H9 (cell line): ENCODE results near the gene TMEM252. TPM values are rescaled to one million over a fixed set of nuclear protein-coding genes. Genes with fewer than 3 reads are reported as not detected.

Experiments
- DNase-seq: peaks from one replicate; pipeline ENCODE4 v3.0.0-alpha.2; 2017
- H2AFZ ChIP-seq: one replicate; pipeline ENCODE4 v1.6.1; 2013; ENCODE audit warnings: mild to moderate bottlenecking, low read length, control low read depth, moderate library complexity
- H2AK5ac ChIP-seq: 2 replicates; pipeline ENCODE4 v1.6.1; 2013; ENCODE audit warnings: low read length, control low read depth, mixed read lengths; ENCODE audit not compliant: insufficient read length
- H2BK120ac ChIP-seq: one replicate; pipeline ENCODE4 v1.6.1; 2013; ENCODE audit warnings: low read depth, mild to moderate bottlenecking, low read length, control low read depth, inconsistent platforms; ENCODE audit not compliant: poor library complexity, severe bottlenecking
- H2BK12ac ChIP-seq: 2 replicates; pipeline ENCODE4 v1.6.1; 2013; ENCODE audit warnings: low read length, control low read depth, mixed read lengths, low read depth; ENCODE audit not compliant: insufficient read length
- H2BK15ac ChIP-seq: 2 replicates; pipeline ENCODE4 v1.6.1; 2013; ENCODE audit warnings: low read depth, low read length, control low read depth
- H2BK20ac ChIP-seq: one replicate; pipeline ENCODE4 v1.6.1; 2013; ENCODE audit warnings: low read depth, mild to moderate bottlenecking, low read length, control low read depth, inconsistent platforms; ENCODE audit not compliant: poor library complexity, severe bottlenecking
- H2BK5ac ChIP-seq: 2 replicates; pipeline ENCODE4 v1.6.1; 2013; ENCODE audit warnings: low read length, control low read depth, mixed read lengths; ENCODE audit not compliant: insufficient read length
- H3K14ac ChIP-seq: 2 replicates; pipeline ENCODE4 v1.6.1; 2013; ENCODE audit warnings: low read length, control low read depth; ENCODE audit not compliant: insufficient read depth
- H3K18ac ChIP-seq: 2 replicates; pipeline ENCODE4 v1.6.1; 2013; ENCODE audit warnings: low read depth, mild to moderate bottlenecking, mixed read lengths, low read length, control low read depth; ENCODE audit not compliant: insufficient read length
- H3K23ac ChIP-seq: 2 replicates; pipeline ENCODE4 v1.6.1; 2013; ENCODE audit warnings: low read length, control low read depth, mixed read lengths, low read depth; ENCODE audit not compliant: insufficient read length
- H3K23me2 ChIP-seq: 2 replicates; pipeline ENCODE4 v1.6.1; 2013; ENCODE audit warnings: low read depth, mild to moderate bottlenecking, mixed read lengths, low read length, control low read depth; ENCODE audit not compliant: insufficient read length, poor library complexity, severe bottlenecking
- H3K27ac ChIP-seq: 2 replicates; pipeline ENCODE4 v1.5.1; 2013; ENCODE audit warnings: low read length, control low read depth, mixed read lengths, low read depth; ENCODE audit not compliant: insufficient read length
- H3K27me3 ChIP-seq: 2 replicates; pipeline ENCODE4 v1.6.1; 2013; ENCODE audit warnings: low read length, control low read depth, inconsistent platforms; ENCODE audit not compliant: insufficient read depth
- H3K4ac ChIP-seq: 2 replicates; pipeline ENCODE4 v1.6.1; 2013; ENCODE audit warnings: low read depth, mild to moderate bottlenecking, control low read depth, inconsistent platforms, low read length, moderate library complexity
- H3K4me1 ChIP-seq: 2 replicates; pipeline ENCODE4 v1.6.1; 2013; ENCODE audit warnings: low read length, control low read depth, inconsistent platforms; ENCODE audit not compliant: insufficient read depth
- H3K4me2 ChIP-seq: 2 replicates; pipeline ENCODE4 v1.6.1; 2013; ENCODE audit warnings: low read length, control low read depth, mixed read lengths; ENCODE audit not compliant: insufficient read length, insufficient read depth
- H3K56ac ChIP-seq: 2 replicates; pipeline ENCODE4 v1.6.1; 2013; ENCODE audit warnings: low read depth, mild to moderate bottlenecking, mixed read lengths, low read length, control low read depth; ENCODE audit not compliant: insufficient read length
- H3K79me1 ChIP-seq: 2 replicates; pipeline ENCODE4 v1.6.1; 2013; ENCODE audit warnings: low read depth, mild to moderate bottlenecking, moderate library complexity, low read length, control low read depth, inconsistent platforms; ENCODE audit not compliant: insufficient read depth, poor library complexity, severe bottlenecking
- H3K79me2 ChIP-seq: 2 replicates; pipeline ENCODE4 v1.6.1; 2013; ENCODE audit warnings: low read length, control low read depth, inconsistent platforms; ENCODE audit not compliant: insufficient read depth
- H3K9ac ChIP-seq: 2 replicates; pipeline ENCODE4 v1.6.1; 2013; ENCODE audit warnings: low read length, control low read depth, mixed read lengths; ENCODE audit not compliant: insufficient read length; ENCODE audit errors: extremely low read depth
- H3K9me3 ChIP-seq: one replicate; pipeline ENCODE4 v1.6.1; 2013; ENCODE audit warnings: low read depth, low read length, inconsistent platforms; ENCODE audit not compliant: control insufficient read depth
- H3T11ph ChIP-seq: one replicate; pipeline ENCODE4 v1.6.1; 2013; ENCODE audit warnings: mild to moderate bottlenecking, low read length, control low read depth, inconsistent platforms
- H4K20me1 ChIP-seq: one replicate; pipeline ENCODE4 v1.6.1; 2013; ENCODE audit not compliant: control insufficient read depth, insufficient read length, insufficient read depth
- H4K5ac ChIP-seq: 2 replicates; pipeline ENCODE4 v1.6.1; 2013; ENCODE audit warnings: low read depth, mild to moderate bottlenecking, mixed read lengths, low read length, control low read depth; ENCODE audit not compliant: insufficient read length
- H4K8ac ChIP-seq: replicated peaks from 2 replicates; pipeline ENCODE4 v1.6.1; 2013; ENCODE audit warnings: low read length, control low read depth, mixed read lengths, low read depth; ENCODE audit not compliant: insufficient read length
- H4K91ac ChIP-seq: 2 replicates; pipeline ENCODE4 v1.6.1; 2013; ENCODE audit warnings: low read depth, mild to moderate bottlenecking, moderate library complexity, mixed read lengths, low read length, control low read depth; ENCODE audit not compliant: insufficient read length
- H3K27ac Mint-ChIP-seq, 3 experiments: 2 replicates in 2 of 3; 3 replicates in 1 of 3; pipeline ENCODE4 v1.8.0; 2020 to 2021; ENCODE audit warnings: mixed read lengths in 3 of 3, mild to moderate bottlenecking in 1 of 3, moderate library complexity in 1 of 3
- H3K27me3 Mint-ChIP-seq: 2 replicates; pipeline ENCODE4 v1.8.0; 2021; ENCODE audit warnings: low read depth, mild to moderate bottlenecking, moderate library complexity, mixed read lengths
- H3K36me3 Mint-ChIP-seq, 3 experiments: 2 replicates in 2 of 3; 3 replicates in 1 of 3; pipeline ENCODE4 v1.8.0; 2020 to 2021; ENCODE audit warnings: low read depth in 3 of 3, mixed read lengths in 3 of 3; ENCODE audit not compliant: insufficient read depth in 1 of 3
- H3K4me1 Mint-ChIP-seq, 2 experiments: 2 replicates each; pipeline ENCODE4 v1.8.0; 2020; ENCODE audit warnings: mixed read lengths in 2 of 2
- H3K4me3 Mint-ChIP-seq, 2 experiments: 2 replicates in 1 of 2; 3 replicates in 1 of 2; pipeline ENCODE4 v1.8.0; 2020 to 2021; ENCODE audit warnings: mild to moderate bottlenecking in 2 of 2, mixed read lengths in 2 of 2, moderate library complexity in 1 of 2
- H3K9me3 Mint-ChIP-seq, 2 experiments: 2 replicates in 1 of 2; 3 replicates in 1 of 2; pipeline ENCODE4 v1.8.0; 2020; ENCODE audit warnings: mild to moderate bottlenecking in 2 of 2, mixed read lengths in 2 of 2, moderate library complexity in 1 of 2
- WGBS: extraction: QIAGEN DNeasy Blood & Tissue Kit; methylation state at CpG from one replicate; pipeline ENCODE4 v1.1.7; 2013; ENCODE audit warnings: missing lambda C conversion rate, low lambda C conversion rate, mixed read lengths; ENCODE audit not compliant: insufficient read length; ENCODE audit errors: extremely low coverage; 5-methylcytosine and 5-hydroxymethylcytosine counted together
- total RNA-seq: library from RNA; stranded (reverse); gene quantifications from 2 replicates; pipeline ENCODE4 v1.2.1, GENCODE V29; 2021
- TF ChIP-seq, protein P1 (sequence below): fragments of 200-600 bp; sonication (generic); conservative IDR thresholded peaks from 3 replicates; pipeline ENCODE4 v1.8.0; 2021; ENCODE audit warnings: antibody characterized with exemption, mild to moderate bottlenecking

The TMEM252 gene
- total RNA-seq, 1 experiment from 2014 or later = not detected

DNA sequence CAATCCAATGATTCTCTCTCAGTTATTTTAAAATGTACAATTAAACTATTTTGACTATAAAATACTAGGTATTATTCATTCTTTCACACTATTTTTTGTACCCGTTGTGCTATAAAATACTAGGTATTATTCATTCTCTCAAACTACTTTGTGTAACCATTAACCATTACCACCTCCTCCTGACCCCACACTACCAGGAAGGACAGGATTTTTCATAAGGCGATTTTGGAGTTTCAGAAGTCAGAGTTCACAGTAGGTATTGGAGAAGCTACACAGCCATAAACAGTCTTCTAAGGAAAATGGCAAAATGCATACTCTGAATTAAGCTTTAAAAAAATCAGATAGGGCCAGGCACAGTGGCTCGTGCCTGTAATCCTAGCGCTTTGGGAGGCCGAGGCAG is 35.1 kb upstream of the TMEM252 start:
- Histone ChIP-seq H3K4ac (no peak overlapping the region), H2AFZ (no peak overlapping the region), H3K4me2 (no peak overlapping the region), H3K79me1 (no peaks in the 10 kb centered on the region), H3K27ac (no peak overlapping the region), H3K56ac (no peak overlapping the region), H2BK12ac (no peak overlapping the region), H4K20me1 (no peaks in the 10 kb centered on the region), H3K79me2 (no peaks in the 10 kb centered on the region), H4K91ac (no peak overlapping the region), H2AK5ac (no peak overlapping the region), H2BK20ac (no peak overlapping the region), H3T11ph (no peak overlapping the region), H4K5ac (no peak overlapping the region), H3K23me2 (no peaks in the 10 kb centered on the region), H3K9ac (no peak overlapping the region), H2BK15ac (no peak overlapping the region), H3K18ac (no peak overlapping the region), H4K8ac (no peak overlapping the region), H3K27me3 (no peaks in the 10 kb centered on the region), H3K9me3 (no peaks in the 10 kb centered on the region), H3K4me1 (no peaks in the 10 kb centered on the region), H2BK120ac (no peak overlapping the region), H3K23ac (no peak overlapping the region), H2BK5ac (no peak overlapping the region), H3K14ac (no peak overlapping the region)
- Mint-ChIP-seq H3K4me3 (no peak overlapping the region), H3K4me1 (no peaks in the 10 kb centered on the region), H3K36me3 (no peaks in the 10 kb centered on the region), H3K27me3 (peaks cover 67% of the 10 kb centered on the region), H3K27ac (no peak overlapping the region), H3K9me3 (peaks cover 0 to 2% of the 10 kb centered on the region in 2 experiments; a peak in 1 of 5 replicates)
- TF ChIP-seq, protein P1, sequence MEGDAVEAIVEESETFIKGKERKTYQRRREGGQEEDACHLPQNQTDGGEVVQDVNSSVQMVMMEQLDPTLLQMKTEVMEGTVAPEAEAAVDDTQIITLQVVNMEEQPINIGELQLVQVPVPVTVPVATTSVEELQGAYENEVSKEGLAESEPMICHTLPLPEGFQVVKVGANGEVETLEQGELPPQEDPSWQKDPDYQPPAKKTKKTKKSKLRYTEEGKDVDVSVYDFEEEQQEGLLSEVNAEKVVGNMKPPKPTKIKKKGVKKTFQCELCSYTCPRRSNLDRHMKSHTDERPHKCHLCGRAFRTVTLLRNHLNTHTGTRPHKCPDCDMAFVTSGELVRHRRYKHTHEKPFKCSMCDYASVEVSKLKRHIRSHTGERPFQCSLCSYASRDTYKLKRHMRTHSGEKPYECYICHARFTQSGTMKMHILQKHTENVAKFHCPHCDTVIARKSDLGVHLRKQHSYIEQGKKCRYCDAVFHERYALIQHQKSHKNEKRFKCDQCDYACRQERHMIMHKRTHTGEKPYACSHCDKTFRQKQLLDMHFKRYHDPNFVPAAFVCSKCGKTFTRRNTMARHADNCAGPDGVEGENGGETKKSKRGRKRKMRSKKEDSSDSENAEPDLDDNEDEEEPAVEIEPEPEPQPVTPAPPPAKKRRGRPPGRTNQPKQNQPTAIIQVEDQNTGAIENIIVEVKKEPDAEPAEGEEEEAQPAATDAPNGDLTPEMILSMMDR = no peak
- WGBS = no CpG with 5 or more reads among the region's 5 CpGs
- no peak for DNase-seq
